Memory B cell (primary cell): ENCODE results near the gene TAF15.

Experiments used
- ATAC-seq: fragments of 150-1000 bp; cut with Tn5 transposase; 2 replicates; pipeline ENCODE4 v1.10.0; 2021; ENCODE audit warnings: low read depth, mild to moderate bottlenecking, moderate library complexity
- DNase-seq, 2 donors: peaks; one replicate each; pipeline ENCODE4 v3.0.0; 2022; ENCODE audit warnings: low spot score in 2 of 2
- H3K27ac Mint-ChIP-seq: one replicate; pipeline ENCODE4 v1.8.0; 2022; ENCODE audit warnings: mild to moderate bottlenecking, moderate library complexity, mixed read lengths
- H3K27me3 Mint-ChIP-seq: one replicate; pipeline ENCODE4 v1.8.0; 2022; ENCODE audit warnings: mixed read lengths
- H3K36me3 Mint-ChIP-seq: one replicate; pipeline ENCODE4 v1.8.0; 2022; ENCODE audit warnings: mild to moderate bottlenecking, mixed read lengths
- H3K4me1 Mint-ChIP-seq: one replicate; pipeline ENCODE4 v1.8.0; 2022; ENCODE audit warnings: mixed read lengths
- H3K4me3 Mint-ChIP-seq: one replicate; pipeline ENCODE4 v1.8.0; 2022; ENCODE audit warnings: mild to moderate bottlenecking, moderate library complexity, mixed read lengths
- H3K9me3 Mint-ChIP-seq: one replicate; pipeline ENCODE4 v1.8.0; 2022; ENCODE audit warnings: mixed read lengths

Gene TAF15

GRCh38 chr17:35819455-35819854, 10.2 kb downstream of the TAF15 start:
- Mint-ChIP-seq H3K27me3 (no peaks in the 10 kb centered on the region), H3K9me3 (no peaks in the 10 kb centered on the region), H3K4me3 (no peak overlapping the region), H3K36me3 (peaks cover 15% of the 10 kb centered on the region), H3K4me1 (peaks cover 10% of the 10 kb centered on the region), H3K27ac (no peak overlapping the region)
- ATAC-seq (no peak), DNase-seq (no peak)

GRCh38 chr17:35821308-35821707, 12.0 kb downstream of the TAF15 start:
- Mint-ChIP-seq H3K27me3 (no peaks in the 10 kb centered on the region), H3K36me3 (peaks cover 21% of the 10 kb centered on the region), H3K9me3 (no peaks in the 10 kb centered on the region), H3K4me3 (no peak overlapping the region), H3K27ac (no peak overlapping the region), H3K4me1 (peaks cover 3% of the 10 kb centered on the region)
- DNase-seq = no peak
- ATAC-seq = no peak

GRCh38 chr17:35825206-35825605, 15.9 kb downstream of the TAF15 start:
- no peak for ATAC-seq
- Mint-ChIP-seq H3K9me3 (no peaks in the 10 kb centered on the region), H3K27me3 (no peaks in the 10 kb centered on the region), H3K27ac (peak overlapping the region; percentile 47), H3K4me3 (no peak overlapping the region), H3K4me1 (peaks cover 3% of the 10 kb centered on the region), H3K36me3 (peaks cover 25% of the 10 kb centered on the region)
- no peak for DNase-seq

- Mint-ChIP-seq H3K4me1 (no peaks in the 10 kb centered on the region), H3K4me3 (no peak overlapping the region), H3K9me3 (no peaks in the 10 kb centered on the region), H3K36me3 (peaks cover 30% of the 10 kb centered on the region), H3K27ac (peak overlapping the region; percentile 73), H3K27me3 (no peaks in the 10 kb centered on the region)
- DNase-seq (no peak), ATAC-seq (no peak)
These were observed 31.8 kb downstream of the TAF15 start for GRCh38 chr17:35841101-35841500.

- H3K4me1 Mint-ChIP-seq = no peaks in the 10 kb centered on the region
- DNase-seq (no peak), ATAC-seq (no peak)
- no peaks in the 10 kb centered on the region for H3K9me3 Mint-ChIP-seq
- H3K36me3 Mint-ChIP-seq = peaks cover 29% of the 10 kb centered on the region
- H3K4me3 Mint-ChIP-seq = no peak overlapping the region
- no peaks in the 10 kb centered on the region for H3K27me3 Mint-ChIP-seq
- no peak overlapping the region for H3K27ac Mint-ChIP-seq
These were observed 32.2 kb downstream of the TAF15 start for GRCh38 chr17:35841505-35841904.

- Mint-ChIP-seq H3K36me3 (peaks cover 28% of the 10 kb centered on the region), H3K9me3 (no peaks in the 10 kb centered on the region), H3K4me1 (no peaks in the 10 kb centered on the region), H3K4me3 (no peak overlapping the region), H3K27ac (no peak overlapping the region), H3K27me3 (no peaks in the 10 kb centered on the region)
- ATAC-seq (no peak), DNase-seq (no peak)
These were observed 33.0 kb downstream of the TAF15 start for GRCh38 chr17:35842239-35842638.

GRCh38 chr17:35843698-35844097, 34.4 kb downstream of the TAF15 start:
- Mint-ChIP-seq H3K27ac (no peak overlapping the region), H3K27me3 (no peaks in the 10 kb centered on the region), H3K9me3 (no peaks in the 10 kb centered on the region), H3K4me1 (no peaks in the 10 kb centered on the region), H3K4me3 (no peak overlapping the region), H3K36me3 (peaks cover 35% of the 10 kb centered on the region)
- no peak for ATAC-seq
- no peak for DNase-seq

GRCh38 chr17:35844547-35844946, 35.3 kb downstream of the TAF15 start:
- Mint-ChIP-seq H3K36me3 (peaks cover 36% of the 10 kb centered on the region), H3K27me3 (no peaks in the 10 kb centered on the region), H3K4me3 (no peak overlapping the region), H3K4me1 (no peaks in the 10 kb centered on the region), H3K27ac (peak overlapping the region; percentile 19), H3K9me3 (no peaks in the 10 kb centered on the region)
- ATAC-seq (no peak), DNase-seq (no peak)

- peaks cover 39% of the 10 kb centered on the region for H3K36me3 Mint-ChIP-seq
- no peaks in the 10 kb centered on the region for H3K4me1 Mint-ChIP-seq
- H3K4me3 Mint-ChIP-seq = no peak overlapping the region
- no peaks in the 10 kb centered on the region for H3K27me3 Mint-ChIP-seq
- H3K27ac Mint-ChIP-seq = no peak overlapping the region
- H3K9me3 Mint-ChIP-seq = no peaks in the 10 kb centered on the region
- DNase-seq (no peak), ATAC-seq (no peak)
These were observed 36.9 kb downstream of the TAF15 start for GRCh38 chr17:35846055-35846809.

GRCh38 chr17:35847006-35847405, 37.7 kb downstream of the TAF15 start:
- Mint-ChIP-seq H3K9me3 (no peaks in the 10 kb centered on the region), H3K27me3 (no peaks in the 10 kb centered on the region), H3K4me1 (no peaks in the 10 kb centered on the region), H3K4me3 (no peak overlapping the region), H3K36me3 (peaks cover 40% of the 10 kb centered on the region), H3K27ac (no peak overlapping the region)
- DNase-seq (no peak), ATAC-seq (no peak)

- H3K36me3 Mint-ChIP-seq = peaks cover 37% of the 10 kb centered on the region
- peak overlapping the region; percentile 0 for H3K27ac Mint-ChIP-seq
- H3K4me3 Mint-ChIP-seq = no peak overlapping the region
- DNase-seq (no peak), ATAC-seq (no peak)
- H3K27me3 Mint-ChIP-seq = no peaks in the 10 kb centered on the region
- no peaks in the 10 kb centered on the region for H3K9me3 Mint-ChIP-seq
- H3K4me1 Mint-ChIP-seq = peaks cover 2% of the 10 kb centered on the region
These were observed 38.5 kb downstream of the TAF15 start for GRCh38 chr17:35847633-35848373.

- Mint-ChIP-seq H3K36me3 (peaks cover 26% of the 10 kb centered on the region), H3K4me1 (peaks cover 2% of the 10 kb centered on the region), H3K27me3 (no peaks in the 10 kb centered on the region), H3K4me3 (no peak overlapping the region), H3K27ac (peak overlapping the region; percentile 6), H3K9me3 (no peaks in the 10 kb centered on the region)
- ATAC-seq (peak; percentile 63), DNase-seq (peak; percentile 21 to 27)
These were observed 40.4 kb downstream of the TAF15 start for GRCh38 chr17:35849469-35850348.

GRCh38 chr17:35855965-35856364, 46.7 kb downstream of the TAF15 start:
- Mint-ChIP-seq H3K4me1 (peaks cover 2% of the 10 kb centered on the region), H3K4me3 (no peak overlapping the region), H3K27me3 (no peaks in the 10 kb centered on the region), H3K27ac (no peak overlapping the region), H3K9me3 (no peaks in the 10 kb centered on the region), H3K36me3 (peaks cover 6% of the 10 kb centered on the region)
- ATAC-seq (no peak), DNase-seq (no peak)

- Mint-ChIP-seq H3K27ac (no peak overlapping the region), H3K36me3 (peaks cover 3% of the 10 kb centered on the region), H3K4me3 (no peak overlapping the region), H3K4me1 (peaks cover 2% of the 10 kb centered on the region), H3K9me3 (no peaks in the 10 kb centered on the region), H3K27me3 (no peaks in the 10 kb centered on the region)
- ATAC-seq (no peak), DNase-seq (no peak)
These were observed 47.3 kb downstream of the TAF15 start for GRCh38 chr17:35856603-35857002.
